Pancreas (tissue), 10 donors: ENCODE data around the gene NFKBIB. TPM values are rescaled to one million over a fixed set of nuclear protein-coding genes. Genes with fewer than 3 reads are reported as not detected.

Experiments used
- ATAC-seq, 4 donors: fragments of 200-7000 bp; cut with Tn5 transposase; one replicate each; pipeline versions ENCODE4 v1.8.0 to v1.9.1; 2020; ENCODE audit warnings: mild to moderate bottlenecking in 4 of 4, moderate library complexity in 4 of 4
- DNase-seq, 6 donors: peaks; one replicate each; pipeline ENCODE4 v3.0.0-alpha.2; 2020
- FAIRE-seq: peaks from 2 replicates; lab custom pipeline; 2012; peaks lifted over from hg19 to GRCh38; lab: Jason Lieb, UNC
- H3K27ac ChIP-seq, 4 donors: fragments of 200-600 bp; sonication (generic); 1 replicate in 3 of 4; 2 replicates in 1 of 4; pipeline versions ENCODE4 v1.5.0 to v1.8.0; 2020
- H3K27me3 ChIP-seq, 4 donors: fragments of 200-600 bp; one replicate each; pipeline ENCODE4 v1.8.0; 2021
- H3K36me3 ChIP-seq, 3 donors: fragments of 200-600 bp; sonication (generic) in 1 of 3; one replicate each; pipeline versions ENCODE4 v1.5.0 to v1.8.0; 2020 to 2021
- H3K4me1 ChIP-seq, 3 donors: fragments of 200-600 bp; one replicate each; pipeline ENCODE4 v1.8.0; 2021
- H3K4me3 ChIP-seq, 4 donors: fragments of 200-600 bp; sonication (generic) in 2 of 4; one replicate each; pipeline versions ENCODE4 v1.5.0 to v1.8.0; 2020 to 2021
- H3K9me3 ChIP-seq, 4 donors: fragments of 200-600 bp; one replicate each; pipeline ENCODE4 v1.8.0; 2021
- WGBS, 2 donors: extraction: QIAGEN DNeasy Blood & Tissue Kit; methylation state at CpG; one replicate each; pipeline ENCODE4 v1.1.7; 2013; 5-methylcytosine and 5-hydroxymethylcytosine counted together
- intact Hi-C, 3 donors: fragments of 100-400 bp; cut with DNase I; formaldehyde crosslinking; loops; one replicate each; pipeline versions ENCODE4 v1.11.1 to v1.14.2; 2022
- polyA plus RNA-seq, 2 donors: library from polyadenylated mRNA; stranded (reverse); fragments of 200-250 nt; gene quantifications; one replicate each; pipeline ENCODE4 v1.2.3, GENCODE V29; 2013
- total RNA-seq, 6 donors: library from RNA; stranded (reverse); fragmentation: NEBNext Ultra II Directional in 4 of 6; extraction: Animal tissue kit (Norgen Biotek cat#: 25700) in 4 of 6; gene quantifications; one replicate each; pipeline versions ENCODE4 v1.2.1 to v1.2.4, GENCODE V29; 2021 to 2023
- TF ChIP-seq, protein P1 (sequence below), 4 donors: fragments of 200-600 bp; sonication (generic) in 3 of 4; IDR thresholded peaks; one replicate each; pipeline versions ENCODE4 v1.5.0 to v1.8.0; 2021; ENCODE audit warnings: antibody characterized with exemption in 4 of 4
- donor health status: healthy with polysubstance abuse.
- donor health status: DM: no; HTN: no; CAD: no; lungs with moderate emphysema.
- donor health status: DM: no; HTN: no; CAD: no.
- donor health status: control.
- donor health status: control.
- donor health status: Bipolar disorder and iron deficiency.
- donor health status: DM: yes; HTN: yes; CAD: no.
- donor health status: DM: no; HTN: no; CAD: no.
- donor health status: DM: no; HTN: no; CAD: no.
- donor health status: DM: yes; HTN: yes; CAD: no.

NFKBIB gene
- total and polyA plus RNA-seq, 8 donors, result 6.8 to 26.8 (median 10.8) TPM

- H3K36me3 ChIP-seq, result no peaks in the 10 kb centered on the region
- no peak for FAIRE-seq
Measured at GRCh38 chr19:38918526-38918925, 18.8 kb downstream of the NFKBIB start.

DNA sequence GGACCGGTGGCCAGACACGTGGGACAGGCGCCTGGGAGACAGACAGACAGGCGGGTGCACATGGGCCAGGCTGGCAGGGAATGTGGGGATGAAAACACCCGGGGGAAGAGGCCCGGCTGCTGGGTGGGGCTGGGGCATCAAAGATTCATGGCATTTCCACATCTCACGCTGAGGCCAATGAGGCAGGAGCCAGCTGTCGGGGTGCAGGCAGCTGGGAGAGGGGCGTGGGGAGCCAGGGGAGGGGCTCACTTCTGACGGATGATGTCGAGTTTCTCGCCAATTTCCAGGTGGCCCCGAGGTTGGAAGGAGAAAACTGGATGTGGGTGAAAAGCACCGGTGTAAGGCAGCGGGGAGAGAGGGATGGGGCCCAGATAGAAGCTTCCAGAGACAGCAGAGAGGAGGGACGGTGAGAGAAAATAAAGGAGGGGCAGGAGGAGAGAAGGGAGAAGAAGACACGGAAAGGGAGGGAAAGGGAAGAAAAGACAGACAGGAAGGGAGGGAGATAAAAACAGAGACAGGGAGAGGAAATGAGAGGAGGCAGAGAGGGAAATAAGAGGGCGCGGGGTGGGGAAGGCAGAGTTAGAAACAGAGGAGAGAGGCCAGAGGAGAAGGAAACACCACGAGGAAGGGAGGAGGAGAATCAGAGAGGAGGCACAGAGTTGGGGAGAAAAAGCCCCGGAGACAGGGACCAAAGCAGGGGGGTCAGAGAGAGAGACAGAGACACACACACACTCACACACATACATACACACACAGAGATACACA, 20.2 kb downstream of the NFKBIB start:
- no peaks in the 10 kb centered on the region for H3K36me3 ChIP-seq
- H3K27ac ChIP-seq, result no peak overlapping the region
- H3K9me3 ChIP-seq, result no peaks in the 10 kb centered on the region
- H3K4me3 ChIP-seq, result no peak overlapping the region
- H3K4me1 ChIP-seq, result no peaks in the 10 kb centered on the region
- no peak for ATAC-seq
- no peak for FAIRE-seq
- intact Hi-C loops, result loop anchor here in 1 of 3 donors (10.0 kb wide), 1 partner anchor 405 kb away; no protein-coding TSS in a partner anchor
- no peaks in the 10 kb centered on the region for H3K27me3 ChIP-seq
- TF ChIP-seq, protein P1, sequence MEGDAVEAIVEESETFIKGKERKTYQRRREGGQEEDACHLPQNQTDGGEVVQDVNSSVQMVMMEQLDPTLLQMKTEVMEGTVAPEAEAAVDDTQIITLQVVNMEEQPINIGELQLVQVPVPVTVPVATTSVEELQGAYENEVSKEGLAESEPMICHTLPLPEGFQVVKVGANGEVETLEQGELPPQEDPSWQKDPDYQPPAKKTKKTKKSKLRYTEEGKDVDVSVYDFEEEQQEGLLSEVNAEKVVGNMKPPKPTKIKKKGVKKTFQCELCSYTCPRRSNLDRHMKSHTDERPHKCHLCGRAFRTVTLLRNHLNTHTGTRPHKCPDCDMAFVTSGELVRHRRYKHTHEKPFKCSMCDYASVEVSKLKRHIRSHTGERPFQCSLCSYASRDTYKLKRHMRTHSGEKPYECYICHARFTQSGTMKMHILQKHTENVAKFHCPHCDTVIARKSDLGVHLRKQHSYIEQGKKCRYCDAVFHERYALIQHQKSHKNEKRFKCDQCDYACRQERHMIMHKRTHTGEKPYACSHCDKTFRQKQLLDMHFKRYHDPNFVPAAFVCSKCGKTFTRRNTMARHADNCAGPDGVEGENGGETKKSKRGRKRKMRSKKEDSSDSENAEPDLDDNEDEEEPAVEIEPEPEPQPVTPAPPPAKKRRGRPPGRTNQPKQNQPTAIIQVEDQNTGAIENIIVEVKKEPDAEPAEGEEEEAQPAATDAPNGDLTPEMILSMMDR (IDR thresholded peaks at IDR 0.05), result no peak
- DNase-seq, result peak in 1 of 6 donors; percentile 49
- 76 to 78% methylated on average over 21 of the region's 21 CpGs for WGBS, 2 donors

More at GRCh38 chr19:38918526-38918925, 18.8 kb downstream of the NFKBIB start:
- DNase-seq (peak in 3 of 6 donors; percentile 13 to 51 (median 51)), ATAC-seq (no peak)
- 87 to 92% methylated on average over 10 of the region's 10 CpGs for WGBS, 2 donors
- Histone ChIP-seq H3K27ac (no peak overlapping the region), H3K27me3 (no peaks in the 10 kb centered on the region), H3K4me3 (no peak overlapping the region), H3K9me3 (no peaks in the 10 kb centered on the region), H3K4me1 (no peaks in the 10 kb centered on the region)
- TF ChIP-seq, protein P1 (IDR thresholded peaks at IDR 0.05), result no peak
- intact Hi-C loops, result no loop called here

- 76 to 82% methylated on average over 14 of the region's 14 CpGs for WGBS, 2 donors
- TF ChIP-seq, protein P1 (IDR thresholded peaks at IDR 0.05), result no peak
- intact Hi-C loops, result loop anchor here in 1 of 3 donors (10.0 kb wide), 1 partner anchor 406 kb away; no protein-coding TSS in a partner anchor
- Histone ChIP-seq H3K27ac (no peak overlapping the region), H3K27me3 (no peaks in the 10 kb centered on the region), H3K9me3 (no peaks in the 10 kb centered on the region), H3K4me1 (no peaks in the 10 kb centered on the region), H3K36me3 (peaks cover 0 to 6% (median 0%) of the 10 kb centered on the region in 3 donors), H3K4me3 (no peak overlapping the region)
- ATAC-seq (no peak), FAIRE-seq (no peak), DNase-seq (no peak)
Measured at GRCh38 chr19:38920602-38921419, 21.0 kb downstream of the NFKBIB start.

- 91% methylated on average over 20 of the region's 20 CpGs for WGBS, 2 donors
- H3K4me1 ChIP-seq, result no peaks in the 10 kb centered on the region
- no peak overlapping the region for H3K27ac ChIP-seq
- intact Hi-C loops, result loop anchor here in 1 of 3 donors (10.0 kb wide), 1 partner anchor 407 kb away; no protein-coding TSS in a partner anchor
- ATAC-seq, result no peak
- no peak overlapping the region for H3K4me3 ChIP-seq
- DNase-seq, result peak in 2 of 6 donors; percentile 54 to 67
- peaks cover 0 to 6% (median 0%) of the 10 kb centered on the region in 3 donors for H3K36me3 ChIP-seq
- H3K27me3 ChIP-seq, result no peaks in the 10 kb centered on the region
- TF ChIP-seq, protein P1 (IDR thresholded peaks at IDR 0.05), result no peak
- no peak for FAIRE-seq
- H3K9me3 ChIP-seq, result no peaks in the 10 kb centered on the region
Measured at GRCh38 chr19:38921420-38922274, 21.9 kb downstream of the NFKBIB start.
